A549 (cell line): Measurements from ENCODE around the gene ARL3. TPM values are rescaled to one million over a fixed set of nuclear protein-coding genes. Genes with fewer than 3 reads are reported as not detected.

ENCODE experiments used
- ATAC-seq, 2 experiments: fragments of 200-7000 bp in 1 of 2; fragments of >200 bp in 1 of 2; cut with Nextera tagmentation in 1 of 2; cut with Tn5 transposase in 1 of 2; 3 replicates each; pipeline versions ENCODE4 v1.8.0 to v1.9.1; 2018 to 2020; ENCODE audit warnings: mild to moderate bottlenecking in 1 of 2, moderate library complexity in 1 of 2
- CTCF ChIA-PET: fragments of 300-600 bp; sonication (Branson Sonifier 250); formaldehyde crosslinking; extraction: SDS; loops from one replicate; lab custom pipeline; 2021; ENCODE audit warnings: antibody characterized with exemption, inconsistent platforms; lab: Yijun Ruan, JAX
- POLR2A ChIA-PET: fragments of 350-600 bp; formaldehyde crosslinking; extraction: SDS; loops from one replicate; lab custom pipeline; 2021; ENCODE audit warnings: antibody characterized with exemption, inconsistent platforms; lab: Yijun Ruan, JAX
- DNase-seq, 2 experiments: peaks; one replicate each; pipeline versions ENCODE4 v3.0.0 to v3.0.0-alpha.2; 2011 to 2016; ENCODE audit warnings: low read depth in 1 of 2, low spot score in 1 of 2
- FAIRE-seq: peaks from 2 replicates; lab custom pipeline; 2011; peaks lifted over from hg19 to GRCh38; lab: Jason Lieb, UNC
- H3K27ac ChIP-seq, 2 experiments: fragments of >200 bp; sonication (Bioruptor Twin); formaldehyde crosslinking; 3 replicates each; pipeline ENCODE4 v1.5.1; 2016 to 2017
- H3K4me1 ChIP-seq: fragments of >200 bp; sonication (Bioruptor Twin); formaldehyde crosslinking; 3 replicates; pipeline ENCODE4 v1.6.1; 2016
- H3K4me2 ChIP-seq: fragments of >200 bp; sonication (Bioruptor Twin); formaldehyde crosslinking; 3 replicates; pipeline ENCODE4 v1.6.1; 2016
- H3K4me3 ChIP-seq: fragments of >200 bp; sonication (Bioruptor Twin); formaldehyde crosslinking; 3 replicates; pipeline ENCODE4 v1.5.1; 2016
- H3K9me3 ChIP-seq: fragments of >200 bp; sonication (Bioruptor Twin); formaldehyde crosslinking; 3 replicates; pipeline ENCODE4 v1.6.1; 2016
- CBX2 ChIP-seq: fragments of 200-600 bp; sonication (generic); IDR thresholded peaks from 2 replicates; pipeline ENCODE4 v1.6.1; 2016; ENCODE audit warnings: low read depth, mild to moderate bottlenecking, borderline replicate concordance
- EHF ChIP-seq: fragments of 250-450 bp; sonication (Bioruptor Pico); IDR thresholded peaks from 2 replicates; pipeline ENCODE4 v1.5.0; 2020; ENCODE audit warnings: mild to moderate bottlenecking
- EHMT2 ChIP-seq: fragments of 200-600 bp; sonication (generic); IDR thresholded peaks from 2 replicates; pipeline ENCODE4 v1.6.1; 2016; ENCODE audit warnings: antibody characterized with exemption, low read depth, mild to moderate bottlenecking, moderate library complexity
- FOXS1 ChIP-seq: fragments of 250-450 bp; sonication (Bioruptor Pico); IDR thresholded peaks from 2 replicates; pipeline ENCODE4 v1.5.0; 2020; ENCODE audit warnings: mild to moderate bottlenecking, moderate library complexity
- HDAC2 ChIP-seq: fragments of 200-600 bp; sonication (generic); IDR thresholded peaks from 2 replicates; pipeline ENCODE4 v1.6.1; 2016
- HOXA7 ChIP-seq: fragments of 250-450 bp; sonication (Bioruptor Pico); IDR thresholded peaks from 2 replicates; pipeline ENCODE4 v1.5.0; 2020; ENCODE audit warnings: mild to moderate bottlenecking, moderate library complexity
- HOXB13 ChIP-seq: fragments of 250-450 bp; sonication (Bioruptor Pico); IDR thresholded peaks from 2 replicates; pipeline ENCODE4 v1.5.0; 2020; ENCODE audit warnings: low read depth, mild to moderate bottlenecking, moderate library complexity
- KDM1A ChIP-seq: fragments of 200-600 bp; sonication (generic); IDR thresholded peaks from 2 replicates; pipeline ENCODE4 v1.6.1; 2016; ENCODE audit warnings: low read depth, mild to moderate bottlenecking
- MAFK ChIP-seq: fragments of 450-650 bp; IDR thresholded peaks from 2 replicates; pipeline ENCODE4 v1.6.1; 2014; ENCODE audit not compliant: partially characterized antibody
- NFE2L2 ChIP-seq: fragments of 150-350 bp; conservative IDR thresholded peaks from 2 replicates; pipeline ENCODE4 v1.6.1; 2014; ENCODE audit warnings: low read length
- PHF8 ChIP-seq: fragments of 200-600 bp; sonication (generic); IDR thresholded peaks from 2 replicates; pipeline ENCODE4 v1.6.1; 2016; ENCODE audit warnings: low read depth, mild to moderate bottlenecking, antibody characterized with exemption, moderate library complexity, borderline replicate concordance
- RAD21 ChIP-seq, 2 experiments: fragments of >200 bp in 1 of 2; sonication (Bioruptor Twin) in 1 of 2; formaldehyde crosslinking in 1 of 2; IDR thresholded peaks in 1 of 2; conservative IDR thresholded peaks in 1 of 2; 2 replicates in 1 of 2; 3 replicates in 1 of 2; pipeline ENCODE4 v1.6.1; 2012 to 2018; ENCODE audit warnings: inconsistent platforms in 1 of 2
- RNF2 ChIP-seq: fragments of 200-600 bp; sonication (generic); IDR thresholded peaks from 2 replicates; pipeline ENCODE4 v1.6.1; 2016; ENCODE audit warnings: low read depth, mild to moderate bottlenecking, antibody characterized with exemption, moderate library complexity, borderline replicate concordance
- SMC3 ChIP-seq: fragments of >200 bp; sonication (Bioruptor Twin); formaldehyde crosslinking; IDR thresholded peaks from 3 replicates; pipeline ENCODE4 v1.6.1; 2018; ENCODE audit warnings: inconsistent platforms
- SREBF2 ChIP-seq: fragments of 450-650 bp; IDR thresholded peaks from 2 replicates; pipeline ENCODE4 v1.6.1; 2014; ENCODE audit warnings: mild to moderate bottlenecking, moderate library complexity
- ZC3H11A ChIP-seq: fragments of 450-650 bp; IDR thresholded peaks from 2 replicates; pipeline ENCODE4 v1.6.1; 2014; ENCODE audit warnings: antibody characterized with exemption, mild to moderate bottlenecking
- ZNF302 ChIP-seq: fragments of 250-450 bp; sonication (Bioruptor Pico); IDR thresholded peaks from 2 replicates; pipeline ENCODE4 v1.9.0; 2021; ENCODE audit warnings: inconsistent platforms, mild to moderate bottlenecking, moderate library complexity
- WGBS: methylation state at CpG from one replicate; pipeline ENCODE4 v1.1.6; 2017; ENCODE audit errors: missing lambda C conversion rate; 5-methylcytosine and 5-hydroxymethylcytosine counted together
- polyA plus RNA-seq, 4 experiments: library from polyadenylated mRNA; depleted of rRNA in 3 of 4; stranded (reverse); fragments of >200 nt; fragmentation: RNase III in 1 of 4; extraction: RNeasy Plus Mini Kit Qiagen cat#74134 plus additional on column Dnase treatment in 1 of 4; gene quantifications; 2 replicates in 3 of 4; 3 replicates in 1 of 4; pipeline ENCODE4 v1.2.3, GENCODE V29; 2011 to 2017
- TF ChIP-seq, protein P1 (sequence below): fragments of 250-450 bp; sonication (Bioruptor Pico); IDR thresholded peaks from 2 replicates; pipeline ENCODE4 v1.5.0; 2020; ENCODE audit warnings: low read depth, mild to moderate bottlenecking, moderate library complexity
- TF ChIP-seq, protein P2 (sequence below): fragments of 450-650 bp; IDR thresholded peaks from 2 replicates; pipeline ENCODE4 v1.6.1; 2014; ENCODE audit warnings: antibody characterized with exemption
- TF ChIP-seq, protein P3 (sequence below): fragments of >200 bp; sonication (Bioruptor Twin); formaldehyde crosslinking; IDR thresholded peaks from 2 replicates; pipeline ENCODE4 v1.6.1; 2016
- TF ChIP-seq, protein P4 (sequence below): IDR thresholded peaks from 2 replicates; pipeline ENCODE4 v1.6.1; 2012
- TF ChIP-seq, protein P5 (sequence below): fragments of >200 bp; sonication (Bioruptor Twin); formaldehyde crosslinking; IDR thresholded peaks from 3 replicates; pipeline ENCODE4 v1.6.1; 2016
- TF ChIP-seq, protein P6 (sequence below): fragments of 150-350 bp; IDR thresholded peaks from 2 replicates; pipeline ENCODE4 v1.6.1; 2014; ENCODE audit warnings: low read depth, mild to moderate bottlenecking, low read length
- TF ChIP-seq, protein P7 (sequence below): fragments of >200 bp; sonication (Bioruptor Twin); formaldehyde crosslinking; IDR thresholded peaks from 3 replicates; pipeline ENCODE4 v1.5.1; 2016

ARL3 gene
- polyA plus RNA-seq, 2 of the 4 experiments (the other 2 are of a cell fraction), result 20.2 to 21.3 TPM

DNA sequence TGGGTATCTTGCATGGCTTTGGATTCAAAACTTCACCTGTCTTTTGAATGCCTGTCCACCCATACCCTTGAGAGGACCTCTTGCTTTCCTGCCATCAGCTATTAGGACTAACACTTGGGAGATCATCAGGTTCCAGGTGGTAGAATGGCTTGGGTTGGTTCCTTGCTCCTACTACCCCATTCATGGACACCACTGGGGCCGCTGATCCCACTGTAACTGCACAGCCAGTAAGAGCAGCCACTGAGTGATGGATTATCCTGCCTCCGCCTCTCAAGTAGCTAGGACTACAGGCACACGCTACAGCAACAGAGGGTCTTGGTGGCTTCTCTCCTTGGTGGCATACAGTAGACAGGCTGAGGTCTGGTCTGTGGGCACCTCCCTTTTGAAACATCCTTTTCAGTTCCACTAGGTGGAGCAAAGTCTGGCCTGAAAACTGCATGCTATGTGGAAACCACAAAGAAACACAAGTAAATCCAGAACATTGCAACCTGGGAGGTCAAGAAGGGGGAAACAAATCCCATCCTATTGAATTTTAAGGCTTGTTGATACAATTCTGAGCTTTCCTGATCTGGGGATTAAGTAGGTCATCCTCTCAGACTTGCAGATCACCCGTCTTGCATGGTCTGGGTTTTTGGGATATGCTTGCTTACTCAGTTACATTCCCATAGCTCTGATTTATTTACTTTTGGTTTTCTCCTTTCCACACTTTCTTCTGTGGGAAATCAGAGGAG, 38.9 kb upstream of the ARL3 start:
- peaks cover 9% of the 10 kb centered on the region for H3K4me1 ChIP-seq
- H3K9me3 ChIP-seq, result no peaks in the 10 kb centered on the region
- H3K4me3 ChIP-seq, result no peak overlapping the region
- ChIA-PET CTCF (interaction anchor here (0.6 to 3.3 kb wide), 24 partner anchors 10 to 732 kb away, joined by 3 to 14 read pairs (median 4); partner anchors contain the start of genes ARL3, SFXN2 and WBP1L), POLR2A (no interaction called here)
- 74% methylated on average over 4 of the region's 4 CpGs for WGBS
- peak; percentile 98 for ATAC-seq
- peak; percentile 46 to 64 for DNase-seq
- H3K4me2 ChIP-seq, result peak overlapping the region; percentile 25; the same call in 2 of the 3 replicates
- peak; percentile 36 for FAIRE-seq
- no peak overlapping the region for H3K27ac ChIP-seq
- TF ChIP-seq, protein P1, sequence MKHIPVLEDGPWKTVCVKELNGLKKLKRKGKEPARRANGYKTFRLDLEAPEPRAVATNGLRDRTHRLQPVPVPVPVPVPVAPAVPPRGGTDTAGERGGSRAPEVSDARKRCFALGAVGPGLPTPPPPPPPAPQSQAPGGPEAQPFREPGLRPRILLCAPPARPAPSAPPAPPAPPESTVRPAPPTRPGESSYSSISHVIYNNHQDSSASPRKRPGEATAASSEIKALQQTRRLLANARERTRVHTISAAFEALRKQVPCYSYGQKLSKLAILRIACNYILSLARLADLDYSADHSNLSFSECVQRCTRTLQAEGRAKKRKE (CRISPR knock-in tag), result no peak
- TF ChIP-seq FOXS1 (CRISPR knock-in tag), result no peak
- no peak for TF ChIP-seq HDAC2
- TF ChIP-seq, protein P2, sequence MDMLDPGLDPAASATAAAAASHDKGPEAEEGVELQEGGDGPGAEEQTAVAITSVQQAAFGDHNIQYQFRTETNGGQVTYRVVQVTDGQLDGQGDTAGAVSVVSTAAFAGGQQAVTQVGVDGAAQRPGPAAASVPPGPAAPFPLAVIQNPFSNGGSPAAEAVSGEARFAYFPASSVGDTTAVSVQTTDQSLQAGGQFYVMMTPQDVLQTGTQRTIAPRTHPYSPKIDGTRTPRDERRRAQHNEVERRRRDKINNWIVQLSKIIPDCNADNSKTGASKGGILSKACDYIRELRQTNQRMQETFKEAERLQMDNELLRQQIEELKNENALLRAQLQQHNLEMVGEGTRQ, result no peak
- TF ChIP-seq RNF2, result no peak
- no peak for TF ChIP-seq HOXA7
- TF ChIP-seq, protein P3, sequence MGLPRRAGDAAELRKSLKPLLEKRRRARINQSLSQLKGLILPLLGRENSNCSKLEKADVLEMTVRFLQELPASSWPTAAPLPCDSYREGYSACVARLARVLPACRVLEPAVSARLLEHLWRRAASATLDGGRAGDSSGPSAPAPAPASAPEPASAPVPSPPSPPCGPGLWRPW, result no peak
- TF ChIP-seq CBX2, result no peak
- no peak for TF ChIP-seq KDM1A
- no peak for TF ChIP-seq EHMT2
- no peak for TF ChIP-seq ZC3H11A
- no peak for TF ChIP-seq ZNF302 (CRISPR knock-in tag)
- no peak for TF ChIP-seq SREBF2
- TF ChIP-seq, protein P4, sequence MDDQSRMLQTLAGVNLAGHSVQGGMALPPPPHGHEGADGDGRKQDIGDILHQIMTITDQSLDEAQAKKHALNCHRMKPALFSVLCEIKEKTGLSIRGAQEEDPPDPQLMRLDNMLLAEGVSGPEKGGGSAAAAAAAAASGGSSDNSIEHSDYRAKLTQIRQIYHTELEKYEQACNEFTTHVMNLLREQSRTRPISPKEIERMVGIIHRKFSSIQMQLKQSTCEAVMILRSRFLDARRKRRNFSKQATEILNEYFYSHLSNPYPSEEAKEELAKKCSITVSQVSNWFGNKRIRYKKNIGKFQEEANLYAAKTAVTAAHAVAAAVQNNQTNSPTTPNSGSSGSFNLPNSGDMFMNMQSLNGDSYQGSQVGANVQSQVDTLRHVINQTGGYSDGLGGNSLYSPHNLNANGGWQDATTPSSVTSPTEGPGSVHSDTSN, result no peak
- TF ChIP-seq MAFK, result peak; percentile 47
- peak; percentile 42; the same call in 2 of the 3 replicates for TF ChIP-seq SMC3
- no peak for TF ChIP-seq PHF8
- TF ChIP-seq, protein P5, sequence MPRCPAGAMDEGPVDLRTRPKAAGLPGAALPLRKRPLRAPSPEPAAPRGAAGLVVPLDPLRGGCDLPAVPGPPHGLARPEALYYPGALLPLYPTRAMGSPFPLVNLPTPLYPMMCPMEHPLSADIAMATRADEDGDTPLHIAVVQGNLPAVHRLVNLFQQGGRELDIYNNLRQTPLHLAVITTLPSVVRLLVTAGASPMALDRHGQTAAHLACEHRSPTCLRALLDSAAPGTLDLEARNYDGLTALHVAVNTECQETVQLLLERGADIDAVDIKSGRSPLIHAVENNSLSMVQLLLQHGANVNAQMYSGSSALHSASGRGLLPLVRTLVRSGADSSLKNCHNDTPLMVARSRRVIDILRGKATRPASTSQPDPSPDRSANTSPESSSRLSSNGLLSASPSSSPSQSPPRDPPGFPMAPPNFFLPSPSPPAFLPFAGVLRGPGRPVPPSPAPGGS, result no peak
- no peak for TF ChIP-seq EHF (CRISPR knock-in tag)
- TF ChIP-seq, protein P6, sequence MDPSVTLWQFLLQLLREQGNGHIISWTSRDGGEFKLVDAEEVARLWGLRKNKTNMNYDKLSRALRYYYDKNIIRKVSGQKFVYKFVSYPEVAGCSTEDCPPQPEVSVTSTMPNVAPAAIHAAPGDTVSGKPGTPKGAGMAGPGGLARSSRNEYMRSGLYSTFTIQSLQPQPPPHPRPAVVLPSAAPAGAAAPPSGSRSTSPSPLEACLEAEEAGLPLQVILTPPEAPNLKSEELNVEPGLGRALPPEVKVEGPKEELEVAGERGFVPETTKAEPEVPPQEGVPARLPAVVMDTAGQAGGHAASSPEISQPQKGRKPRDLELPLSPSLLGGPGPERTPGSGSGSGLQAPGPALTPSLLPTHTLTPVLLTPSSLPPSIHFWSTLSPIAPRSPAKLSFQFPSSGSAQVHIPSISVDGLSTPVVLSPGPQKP, result no peak
- TF ChIP-seq NFE2L2, result no peak
- TF ChIP-seq HOXB13 (CRISPR knock-in tag), result no peak
- TF ChIP-seq RAD21 (conservative IDR thresholded peaks at IDR 0.05 in 1 of 2, IDR thresholded peaks at IDR 0.05 in 1 of 2), result peak; percentile 44 to 55; a peak in 3 of 5 replicates
- TF ChIP-seq, protein P7, sequence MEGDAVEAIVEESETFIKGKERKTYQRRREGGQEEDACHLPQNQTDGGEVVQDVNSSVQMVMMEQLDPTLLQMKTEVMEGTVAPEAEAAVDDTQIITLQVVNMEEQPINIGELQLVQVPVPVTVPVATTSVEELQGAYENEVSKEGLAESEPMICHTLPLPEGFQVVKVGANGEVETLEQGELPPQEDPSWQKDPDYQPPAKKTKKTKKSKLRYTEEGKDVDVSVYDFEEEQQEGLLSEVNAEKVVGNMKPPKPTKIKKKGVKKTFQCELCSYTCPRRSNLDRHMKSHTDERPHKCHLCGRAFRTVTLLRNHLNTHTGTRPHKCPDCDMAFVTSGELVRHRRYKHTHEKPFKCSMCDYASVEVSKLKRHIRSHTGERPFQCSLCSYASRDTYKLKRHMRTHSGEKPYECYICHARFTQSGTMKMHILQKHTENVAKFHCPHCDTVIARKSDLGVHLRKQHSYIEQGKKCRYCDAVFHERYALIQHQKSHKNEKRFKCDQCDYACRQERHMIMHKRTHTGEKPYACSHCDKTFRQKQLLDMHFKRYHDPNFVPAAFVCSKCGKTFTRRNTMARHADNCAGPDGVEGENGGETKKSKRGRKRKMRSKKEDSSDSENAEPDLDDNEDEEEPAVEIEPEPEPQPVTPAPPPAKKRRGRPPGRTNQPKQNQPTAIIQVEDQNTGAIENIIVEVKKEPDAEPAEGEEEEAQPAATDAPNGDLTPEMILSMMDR, result peak; percentile 58
